Heart right ventricle (tissue), 16 donors: ENCODE measurements around the gene MYO5B. TPM values are rescaled to one million over a fixed set of nuclear protein-coding genes. Genes with fewer than 3 reads are reported as not detected.
A peak's percentile ranks its signal among the peaks of the same experiment; 100 is the strongest.

Source experiments
- ATAC-seq, 8 donors: fragments of 200-7000 bp; cut with Tn5 transposase; one replicate each; pipeline ENCODE4 v1.9.1; 2020; ENCODE audit warnings: mild to moderate bottlenecking in 8 of 8, moderate library complexity in 8 of 8, moderate number of reproducible peaks in 1 of 8
- DNase-seq, 2 donors: peaks; one replicate each; pipeline ENCODE4 v3.0.0-alpha.2; 2020
- H3K27ac ChIP-seq, 10 donors: fragments of 200-600 bp; sonication (generic) in 2 of 10; one replicate each; pipeline versions ENCODE4 v1.5.0 to v1.8.0; 2020 to 2022; ENCODE audit warnings: mild to moderate bottlenecking in 3 of 10
- H3K27me3 ChIP-seq, 7 donors: fragments of 200-600 bp; one replicate each; pipeline ENCODE4 v1.8.0; 2021 to 2022; ENCODE audit warnings: mild to moderate bottlenecking in 2 of 7
- H3K36me3 ChIP-seq, 9 donors: fragments of 200-600 bp; sonication (generic) in 1 of 9; one replicate each; pipeline versions ENCODE4 v1.5.0 to v1.8.0; 2020 to 2022; ENCODE audit warnings: mild to moderate bottlenecking in 2 of 9
- H3K4me1 ChIP-seq, 9 donors: fragments of 200-600 bp; sonication (generic) in 1 of 9; one replicate each; pipeline versions ENCODE4 v1.5.0 to v1.8.0; 2020 to 2022; ENCODE audit warnings: mild to moderate bottlenecking in 4 of 9
- H3K4me3 ChIP-seq, 10 donors: fragments of 200-600 bp; sonication (generic) in 2 of 10; one replicate each; pipeline versions ENCODE4 v1.5.0 to v1.8.0; 2020 to 2022; ENCODE audit warnings: mild to moderate bottlenecking in 7 of 10, moderate library complexity in 2 of 10
- H3K9me3 ChIP-seq, 11 donors: fragments of 200-600 bp in 10 of 11; sonication (generic) in 2 of 11; one replicate each; pipeline versions ENCODE4 v1.5.0 to v1.8.0; 2013 to 2022; ENCODE audit warnings: mild to moderate bottlenecking in 2 of 11, control low read depth in 1 of 11, moderate library complexity in 1 of 11
- WGBS, 2 donors: extraction: QIAGEN DNeasy Blood & Tissue Kit; methylation state at CpG; one replicate each; pipeline ENCODE4 v1.1.7; 2013; ENCODE audit warnings: inconsistent platforms in 1 of 2; 5-methylcytosine and 5-hydroxymethylcytosine counted together
- intact Hi-C, 10 donors: fragments of 100-400 bp; cut with DNase I; formaldehyde crosslinking; loops; one replicate each; pipeline versions ENCODE4 v1.11.1 to v1.14.2; 2022
- polyA plus RNA-seq, 2 donors: library from polyadenylated mRNA; stranded (reverse); fragments of 200-250 nt; gene quantifications; one replicate each; pipeline ENCODE4 v1.2.3, GENCODE V29; 2013
- total RNA-seq, 10 donors: library from RNA; stranded (reverse); fragmentation: NEBNext Ultra II Directional in 3 of 10; extraction: Animal tissue kit (Norgen Biotek cat#: 25700) in 3 of 10; gene quantifications; one replicate each; pipeline versions ENCODE4 v1.2.1 to v1.2.4, GENCODE V29; 2021 to 2023
- TF ChIP-seq, protein P1 (sequence below), 9 donors: fragments of 200-600 bp; sonication (generic) in 2 of 9; IDR thresholded peaks; one replicate each; pipeline versions ENCODE4 v1.5.0 to v1.8.0; 2021 to 2022; ENCODE audit warnings: antibody characterized with exemption in 9 of 9, mild to moderate bottlenecking in 5 of 9, moderate library complexity in 1 of 9
- donor health status: Arrhythmogenic right ventricular cardiomyopathy.
- donor health status: ischemic (EF 13 %, LVEDD 7.1; RV severe dilation, severe dysfunction).
- donor health status: healthy with polysubstance abuse.
- donor health status: DM: no; HTN: yes; CAD: no.
- donor health status: DM: no; HTN: no; CAD: no.
- donor health status: ischemic (EF 25% LVEDD 6.9; RV normal size, moderate dysfunction).
- donor health status: ischemic (EF 25% LVEDD 5.7; RV mildly dilated, moderate dysfunction).
- donor health status: healthy.
- donor health status: DM: yes; HTN: yes; CAD: no.
- donor health status: Ischemic cardiomyopathy.
- donor health status: ischemic (EF 35%, LVEDD 5.7; RV mildly dilated, moderate dysfunction).
- donor health status: nonischemic (EF 11% LVEDD 7.7; RV severe dilation, severe dysfunction).
- donor health status: DM: yes; HTN: yes; CAD: no.
- donor health status: PGD.
- donor health status: ischemic (EF 29% LVEDD 5.4; RV normal size, mild dysfunction).
- donor health status: nonischemic (EF 23%, LVEDD 6.1; RV moderate dilation, normal function).

MYO5B gene
- total and polyA plus RNA-seq, 12 donors, result 0.20 to 3.7 (median 0.93) TPM

DNA sequence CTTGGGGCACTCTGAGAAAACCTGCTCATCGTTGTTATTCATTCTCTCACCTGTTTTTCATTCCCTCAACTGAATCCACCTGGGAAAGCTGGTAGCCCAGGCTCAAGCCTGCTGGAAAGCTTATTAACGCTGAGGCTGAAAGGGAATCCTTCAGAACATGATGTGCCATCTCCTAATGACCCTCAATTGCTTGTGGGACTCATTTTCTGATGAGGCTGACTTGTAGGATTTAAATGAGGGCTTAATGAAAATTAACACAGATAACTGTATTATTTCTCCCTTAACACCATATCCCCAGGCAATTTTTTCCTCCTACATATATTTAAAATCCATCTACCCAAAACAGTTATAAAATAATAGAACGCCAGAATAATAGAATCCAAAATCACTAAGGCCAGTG lies 218.9 kb downstream of the MYO5B start:
- Histone ChIP-seq H3K36me3 (no peaks in the 10 kb centered on the region), H3K27me3 (peaks cover 0 to 4% (median 0%) of the 10 kb centered on the region in 7 donors), H3K27ac (no peak overlapping the region), H3K4me3 (no peak overlapping the region), H3K4me1 (peaks cover 0 to 10% (median 0%) of the 10 kb centered on the region in 9 donors), H3K9me3 (no peaks in the 10 kb centered on the region)
- WGBS, 2 donors, result 84 to 91% methylated on average over 3 of the region's 3 CpGs
- TF ChIP-seq, protein P1, sequence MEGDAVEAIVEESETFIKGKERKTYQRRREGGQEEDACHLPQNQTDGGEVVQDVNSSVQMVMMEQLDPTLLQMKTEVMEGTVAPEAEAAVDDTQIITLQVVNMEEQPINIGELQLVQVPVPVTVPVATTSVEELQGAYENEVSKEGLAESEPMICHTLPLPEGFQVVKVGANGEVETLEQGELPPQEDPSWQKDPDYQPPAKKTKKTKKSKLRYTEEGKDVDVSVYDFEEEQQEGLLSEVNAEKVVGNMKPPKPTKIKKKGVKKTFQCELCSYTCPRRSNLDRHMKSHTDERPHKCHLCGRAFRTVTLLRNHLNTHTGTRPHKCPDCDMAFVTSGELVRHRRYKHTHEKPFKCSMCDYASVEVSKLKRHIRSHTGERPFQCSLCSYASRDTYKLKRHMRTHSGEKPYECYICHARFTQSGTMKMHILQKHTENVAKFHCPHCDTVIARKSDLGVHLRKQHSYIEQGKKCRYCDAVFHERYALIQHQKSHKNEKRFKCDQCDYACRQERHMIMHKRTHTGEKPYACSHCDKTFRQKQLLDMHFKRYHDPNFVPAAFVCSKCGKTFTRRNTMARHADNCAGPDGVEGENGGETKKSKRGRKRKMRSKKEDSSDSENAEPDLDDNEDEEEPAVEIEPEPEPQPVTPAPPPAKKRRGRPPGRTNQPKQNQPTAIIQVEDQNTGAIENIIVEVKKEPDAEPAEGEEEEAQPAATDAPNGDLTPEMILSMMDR (IDR thresholded peaks at IDR 0.05), result no peak
- intact Hi-C loops, result loop anchor here in 1 of 10 donors (10.0 kb wide), 2 partner anchors 49 to 61 kb away; no protein-coding TSS in a partner anchor
- DNase-seq, result no peak
- no peak for ATAC-seq

DNA sequence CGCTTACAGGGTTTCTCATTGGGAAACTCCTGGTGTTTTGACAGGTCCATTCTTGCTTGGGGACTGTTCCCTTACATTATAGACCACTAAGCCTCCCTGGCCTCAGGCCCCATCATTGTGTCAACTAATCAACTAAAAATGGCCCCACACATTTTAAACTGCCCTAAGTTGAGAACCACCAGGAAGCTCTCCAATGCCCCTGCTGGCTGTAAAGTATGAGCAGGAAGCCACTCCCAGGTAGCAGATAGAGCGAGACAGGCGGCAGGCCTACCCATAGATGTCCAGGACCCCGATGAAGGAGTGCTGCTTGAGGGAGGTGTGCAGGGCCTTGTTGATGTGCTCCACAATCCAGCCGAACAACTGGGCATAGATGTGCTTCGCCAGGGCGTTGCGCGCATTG lies 220.9 kb downstream of the MYO5B start:
- H3K4me3 ChIP-seq, result no peak overlapping the region
- ATAC-seq (peak in 1 of 8 donors; percentile 7), DNase-seq (no peak)
- no peaks in the 10 kb centered on the region for H3K36me3 ChIP-seq
- intact Hi-C loops, result loop anchor here in 1 of 10 donors (10.0 kb wide), 2 partner anchors 51 to 59 kb away; no protein-coding TSS in a partner anchor
- TF ChIP-seq, protein P1 (IDR thresholded peaks at IDR 0.05), result no peak
- no peaks in the 10 kb centered on the region for H3K9me3 ChIP-seq
- H3K4me1 ChIP-seq, result peaks cover 0 to 3% (median 0%) of the 10 kb centered on the region in 9 donors
- WGBS, 2 donors, result 92 to 93% methylated on average over 9 of the region's 9 CpGs
- H3K27me3 ChIP-seq, result peaks cover 0 to 4% (median 0%) of the 10 kb centered on the region in 7 donors
- H3K27ac ChIP-seq, result no peak overlapping the region

DNA sequence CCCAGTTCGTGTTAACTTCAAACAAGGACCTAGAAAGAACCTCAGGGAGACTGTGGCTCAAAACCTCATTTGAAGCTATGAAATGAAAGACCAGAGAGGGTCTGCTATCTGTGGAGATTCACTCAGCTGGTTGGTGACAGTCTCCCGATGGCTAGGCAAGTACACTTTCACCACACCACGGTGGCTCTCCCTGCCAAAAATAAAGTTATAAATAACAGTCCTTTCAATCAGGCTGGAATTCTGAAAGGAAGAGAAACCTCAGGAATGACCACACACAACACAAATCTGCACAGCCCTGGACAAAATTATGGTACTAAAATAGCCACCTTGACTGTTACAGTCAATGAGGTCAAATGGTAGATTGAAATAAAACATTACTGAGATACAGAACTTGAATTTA lies 221.4 kb downstream of the MYO5B start:
- peaks cover 0 to 3% (median 0%) of the 10 kb centered on the region in 9 donors for H3K4me1 ChIP-seq

DNA sequence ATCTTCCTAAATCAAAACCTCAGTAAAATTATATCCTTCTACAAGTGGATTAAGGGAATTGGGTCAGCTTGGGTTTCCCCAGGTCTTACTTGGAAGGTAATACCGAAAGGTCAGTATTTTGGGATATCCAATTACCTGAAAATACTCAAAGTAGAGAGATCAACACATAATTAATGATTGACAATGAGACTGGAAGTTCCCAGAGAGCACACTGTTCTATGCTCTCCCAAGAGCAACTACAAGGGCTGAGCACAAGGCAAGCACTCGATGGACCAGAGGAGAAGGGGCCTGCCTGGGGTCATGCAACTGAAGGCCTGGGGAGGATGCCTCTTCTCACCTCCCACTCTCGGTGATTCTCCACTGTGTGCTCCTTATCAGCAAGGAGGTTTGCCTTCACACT lies 222.4 kb downstream of the MYO5B start:
- 80 to 81% methylated on average over 3 of the region's 3 CpGs for WGBS, 2 donors
- DNase-seq, result no peak
- intact Hi-C loops, result loop anchor here in 1 of 10 donors (10.0 kb wide), 2 partner anchors 52 to 58 kb away; no protein-coding TSS in a partner anchor
- Histone ChIP-seq H3K27me3 (no peaks in the 10 kb centered on the region), H3K36me3 (no peaks in the 10 kb centered on the region), H3K27ac (no peak overlapping the region), H3K4me1 (peaks cover 0 to 3% (median 0%) of the 10 kb centered on the region in 9 donors), H3K9me3 (no peaks in the 10 kb centered on the region), H3K4me3 (no peak overlapping the region)
- TF ChIP-seq, protein P1 (IDR thresholded peaks at IDR 0.05), result no peak
- ATAC-seq, result no peak

More for the DNA sequence above, 221.4 kb downstream of the MYO5B start:
- Histone ChIP-seq H3K27me3 (peaks cover 0 to 4% (median 0%) of the 10 kb centered on the region in 7 donors), H3K4me3 (no peak overlapping the region), H3K36me3 (no peaks in the 10 kb centered on the region), H3K27ac (no peak overlapping the region), H3K9me3 (no peaks in the 10 kb centered on the region)
- intact Hi-C loops, result loop anchor here in 1 of 10 donors (10.0 kb wide), 2 partner anchors 51 to 59 kb away; no protein-coding TSS in a partner anchor
- TF ChIP-seq, protein P1 (IDR thresholded peaks at IDR 0.05), result no peak
- DNase-seq (no peak), ATAC-seq (peak in 5 of 8 donors; percentile 46 to 87 (median 73))
- WGBS, 2 donors, result 59 to 62% methylated on average over 3 of the region's 3 CpGs
